Stimulated activated CD4-positive, alpha-beta T cell treated with anti-CD3 and anti-CD28 coated beads, Interleukin-15, amount 100 ng/mL, for 48 hours (primary cell): ENCODE results near the gene CCR6.
A peak's percentile ranks its signal among the peaks of the same experiment; 100 is the strongest.

Source experiments
- DNase-seq, 2 donors: peaks; one replicate each; pipeline ENCODE4 v3.0.0-alpha.2; 2020; ENCODE audit warnings: low read depth in 2 of 2

Gene CCR6

GRCh38 chr6:167098825-167099225 is 24.1 kb upstream of the CCR6 start:
- no peak for DNase-seq

GRCh38 chr6:167099707-167100106 is 23.2 kb upstream of the CCR6 start:
- no peak for DNase-seq

GRCh38 chr6:167100241-167100674 is 22.6 kb upstream of the CCR6 start:
- DNase-seq: no peak

- DNase-seq: no peak
Observed at GRCh38 chr6:167102318-167102717, 20.6 kb upstream of the CCR6 start.

GRCh38 chr6:167103041-167103891 is 19.6 kb upstream of the CCR6 start:
- no peak for DNase-seq

- DNase-seq: no peak
Observed at GRCh38 chr6:167104388-167104787, 18.5 kb upstream of the CCR6 start.

- no peak for DNase-seq
Observed at GRCh38 chr6:167105060-167105459, 17.8 kb upstream of the CCR6 start.

- no peak for DNase-seq
Observed at GRCh38 chr6:167106406-167106805, 16.5 kb upstream of the CCR6 start.

- no peak for DNase-seq
Observed at GRCh38 chr6:167107787-167108186, 15.1 kb upstream of the CCR6 start.

- no peak for DNase-seq
Observed at GRCh38 chr6:167108278-167108677, 14.6 kb upstream of the CCR6 start.

- no peak for DNase-seq
Observed at GRCh38 chr6:167109651-167110050, 13.2 kb upstream of the CCR6 start.

- no peak for DNase-seq
Observed at GRCh38 chr6:167111597-167111996, 11.3 kb upstream of the CCR6 start.

GRCh38 chr6:167112421-167112820 is 10.5 kb upstream of the CCR6 start:
- DNase-seq: no peak

- DNase-seq: no peak
Observed at GRCh38 chr6:167113047-167113754, 9.7 kb upstream of the CCR6 start.

GRCh38 chr6:167113935-167114910 is 8.7 kb upstream of the CCR6 start:
- peak; percentile 10 to 51 for DNase-seq

- DNase-seq: no peak
Observed at GRCh38 chr6:167115054-167115453, 7.8 kb upstream of the CCR6 start.

GRCh38 chr6:167116109-167116837 is 6.6 kb upstream of the CCR6 start:
- DNase-seq: no peak

- no peak for DNase-seq
Observed at GRCh38 chr6:167116838-167117228, 6.1 kb upstream of the CCR6 start.

- DNase-seq: no peak
Observed at GRCh38 chr6:167118006-167118405, 4.9 kb upstream of the CCR6 start.

- DNase-seq: no peak
Observed at GRCh38 chr6:167118839-167119238, 4.1 kb upstream of the CCR6 start.
